C1 segment of cervical spinal cord (tissue), 14 donors: ENCODE results near the gene COL25A1.

ENCODE experiments used
- DNase-seq, 14 donors: peaks; one replicate each; lab custom pipeline; 2025; lab: John Stamatoyannopoulos, UW

The COL25A1 gene

GRCh38 chr4:109294006-109294405, 8.5 kb downstream of the COL25A1 start:
- no peak for DNase-seq

GRCh38 chr4:109291707-109292238, 10.7 kb downstream of the COL25A1 start:
- no peak for DNase-seq

- DNase-seq = no peak
These were observed 11.5 kb downstream of the COL25A1 start for GRCh38 chr4:109290918-109291317.

GRCh38 chr4:109278594-109279031, 23.8 kb downstream of the COL25A1 start:
- DNase-seq = no peak

GRCh38 chr4:109276482-109277095, 25.9 kb downstream of the COL25A1 start:
- DNase-seq = no peak

- DNase-seq = no peak
These were observed 27.3 kb downstream of the COL25A1 start for GRCh38 chr4:109275066-109275745.

- no peak for DNase-seq
These were observed 35.6 kb downstream of the COL25A1 start for GRCh38 chr4:109266891-109267290.

GRCh38 chr4:109266236-109266635, 36.2 kb downstream of the COL25A1 start:
- no peak for DNase-seq

GRCh38 chr4:109263721-109264120, 38.7 kb downstream of the COL25A1 start:
- DNase-seq = no peak

- DNase-seq = no peak
These were observed 45.6 kb downstream of the COL25A1 start for GRCh38 chr4:109256818-109257217.

GRCh38 chr4:109254845-109255244, 47.6 kb downstream of the COL25A1 start:
- no peak for DNase-seq

GRCh38 chr4:109251396-109251795, 51.1 kb downstream of the COL25A1 start:
- DNase-seq = no peak

GRCh38 chr4:109248322-109248900, 54.0 kb downstream of the COL25A1 start:
- no peak for DNase-seq

- no peak for DNase-seq
These were observed 58.6 kb downstream of the COL25A1 start for GRCh38 chr4:109243871-109244270.

- no peak for DNase-seq
These were observed 63.7 kb downstream of the COL25A1 start for GRCh38 chr4:109238746-109239145.

GRCh38 chr4:109235683-109236082, 66.8 kb downstream of the COL25A1 start:
- no peak for DNase-seq

- no peak for DNase-seq
These were observed 67.9 kb downstream of the COL25A1 start for GRCh38 chr4:109234596-109234995.

GRCh38 chr4:109233570-109233969, 68.9 kb downstream of the COL25A1 start:
- no peak for DNase-seq

GRCh38 chr4:109232681-109233080, 69.8 kb downstream of the COL25A1 start:
- no peak for DNase-seq

- DNase-seq = no peak
These were observed 71.1 kb downstream of the COL25A1 start for GRCh38 chr4:109231331-109231730.

- no peak for DNase-seq
These were observed 73.4 kb downstream of the COL25A1 start for GRCh38 chr4:109229028-109229427.

- no peak for DNase-seq
These were observed 84.2 kb downstream of the COL25A1 start for GRCh38 chr4:109218288-109218687.
